HG02759 (cell line): ENCODE data around the gene RTEL1.
A peak's percentile ranks its signal among the peaks of the same experiment; 100 is the strongest.
"Not testable (repeated sequence)": the region's sequence is repeated elsewhere in the genome, so short reads cannot be mapped to it uniquely, and the experiment has no call there.

Experiments used
- ATAC-seq: cut with Tn5 transposase; IDR thresholded peaks from one replicate; pipeline ENCODE4 v1.9.1; 2021; ENCODE audit warnings: mild to moderate bottlenecking, moderate library complexity; ENCODE audit not compliant: unreplicated experiment

RTEL1 gene

DNA sequence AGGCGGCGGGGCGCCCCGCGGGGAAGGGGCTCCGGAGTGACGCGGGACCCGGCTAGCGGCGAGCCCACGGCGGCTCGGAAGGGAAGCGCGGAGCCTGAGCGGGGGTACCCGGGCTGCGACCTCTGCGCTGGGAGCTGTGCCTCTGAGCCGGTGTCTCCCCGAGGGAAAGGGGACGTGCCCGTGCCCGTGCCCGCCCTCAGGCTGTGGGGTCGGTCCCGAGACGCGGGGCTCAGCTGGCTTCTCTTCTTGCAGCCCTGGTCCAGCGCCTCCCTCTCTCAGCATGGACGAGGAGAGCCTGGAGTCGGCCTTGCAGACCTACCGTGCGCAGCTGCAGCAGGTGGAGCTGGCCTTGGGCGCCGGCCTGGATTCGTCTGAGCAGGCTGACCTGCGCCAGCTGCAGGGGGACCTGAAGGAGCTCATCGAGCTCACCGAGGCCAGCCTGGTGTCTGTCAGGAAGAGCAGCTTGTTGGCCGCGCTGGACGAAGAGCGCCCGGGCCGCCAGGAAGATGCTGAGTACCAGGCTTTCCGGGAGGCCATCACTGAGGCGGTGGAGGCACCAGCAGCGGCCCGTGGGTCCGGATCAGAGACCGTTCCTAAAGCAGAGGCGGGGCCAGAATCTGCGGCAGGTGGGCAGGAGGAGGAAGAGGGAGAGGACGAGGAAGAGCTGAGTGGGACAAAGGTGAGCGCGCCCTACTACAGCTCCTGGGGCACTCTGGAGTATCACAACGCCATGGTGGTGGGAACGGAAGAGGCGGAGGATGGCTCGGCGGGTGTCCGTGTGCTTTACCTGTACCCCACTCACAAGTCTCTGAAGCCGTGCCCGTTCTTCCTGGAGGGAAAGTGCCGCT, 50.4 kb downstream of the RTEL1 start:
- peak; percentile 7 for ATAC-seq

GRCh38 chr20:63709149-63709527, 51.0 kb downstream of the RTEL1 start:
- no peak for ATAC-seq

- ATAC-seq, result no peak
Measured at GRCh38 chr20:63711085-63711645, 53.1 kb downstream of the RTEL1 start.

DNA sequence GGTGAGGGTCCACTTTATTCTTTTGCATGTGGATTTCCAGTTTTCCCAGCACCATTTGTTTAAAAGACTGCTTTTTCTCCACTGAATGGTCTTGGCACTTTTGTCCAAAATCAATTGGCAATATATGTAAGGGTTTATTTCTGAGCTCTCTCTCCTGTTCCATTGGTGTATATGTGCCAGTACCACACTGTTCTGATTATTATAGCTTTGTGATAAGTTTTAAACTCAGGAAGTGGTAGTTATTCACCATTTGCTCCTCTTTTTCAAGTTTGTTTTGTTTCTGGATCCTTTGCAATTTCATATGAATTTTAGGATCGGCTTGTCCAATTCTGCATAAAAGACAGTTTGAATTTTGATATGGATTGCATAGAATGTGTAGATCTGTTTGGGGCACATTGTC, 54.1 kb downstream of the RTEL1 start:
- ATAC-seq, result no peak

DNA sequence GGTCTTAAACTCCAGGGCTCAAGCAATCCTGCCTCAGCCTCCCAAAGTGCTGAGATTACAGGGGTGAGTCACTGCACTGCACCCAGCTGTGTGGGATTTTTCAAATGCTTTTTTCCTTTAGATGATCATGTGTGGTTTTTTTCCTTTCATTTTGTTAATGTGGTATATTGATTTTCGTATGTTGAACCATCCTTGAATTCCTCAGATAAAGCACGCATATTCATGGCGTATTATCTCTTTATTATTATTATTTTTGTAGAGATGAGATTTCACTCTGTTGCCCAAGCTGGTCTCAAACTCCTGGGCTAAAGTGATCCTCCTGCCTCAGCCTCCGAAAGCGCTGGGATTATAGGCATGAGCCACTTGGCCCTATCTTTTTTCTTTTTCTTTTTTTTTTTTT, 56.7 kb downstream of the RTEL1 start:
- no peak for ATAC-seq

- no peak for ATAC-seq
Measured at GRCh38 chr20:63718996-63719395, 60.9 kb downstream of the RTEL1 start.

DNA sequence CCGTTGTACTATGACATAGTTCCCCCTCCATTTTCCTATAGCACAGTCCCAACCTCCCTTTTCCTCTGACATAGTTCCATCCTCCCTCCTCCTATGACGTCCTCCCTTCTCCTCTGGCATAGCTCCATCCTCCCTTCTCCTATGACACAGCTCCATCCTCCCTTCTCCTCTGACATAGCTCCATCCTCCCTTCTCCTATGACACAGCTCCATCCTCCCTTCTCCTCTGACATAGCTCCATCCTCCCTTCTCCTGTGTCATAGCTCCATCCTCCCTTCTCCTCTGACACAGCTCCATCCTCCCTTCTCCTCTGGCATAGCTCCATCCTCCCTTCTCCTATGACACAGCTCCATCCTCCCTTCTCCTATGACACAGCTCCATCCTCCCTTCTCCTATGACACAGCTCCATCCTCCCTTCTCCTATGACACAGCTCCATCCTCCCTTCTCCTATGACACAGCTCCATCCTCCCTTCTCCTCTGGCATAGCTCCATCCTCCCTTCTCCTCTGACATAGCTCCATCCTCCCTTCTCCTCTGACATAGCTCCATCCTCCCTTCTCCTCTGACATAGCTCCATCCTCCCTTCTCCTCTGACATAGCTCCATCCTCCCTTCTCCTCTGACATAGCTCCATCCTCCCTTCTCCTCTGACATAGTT, 65.0 kb downstream of the RTEL1 start:
- not testable (repeated sequence) for ATAC-seq

DNA sequence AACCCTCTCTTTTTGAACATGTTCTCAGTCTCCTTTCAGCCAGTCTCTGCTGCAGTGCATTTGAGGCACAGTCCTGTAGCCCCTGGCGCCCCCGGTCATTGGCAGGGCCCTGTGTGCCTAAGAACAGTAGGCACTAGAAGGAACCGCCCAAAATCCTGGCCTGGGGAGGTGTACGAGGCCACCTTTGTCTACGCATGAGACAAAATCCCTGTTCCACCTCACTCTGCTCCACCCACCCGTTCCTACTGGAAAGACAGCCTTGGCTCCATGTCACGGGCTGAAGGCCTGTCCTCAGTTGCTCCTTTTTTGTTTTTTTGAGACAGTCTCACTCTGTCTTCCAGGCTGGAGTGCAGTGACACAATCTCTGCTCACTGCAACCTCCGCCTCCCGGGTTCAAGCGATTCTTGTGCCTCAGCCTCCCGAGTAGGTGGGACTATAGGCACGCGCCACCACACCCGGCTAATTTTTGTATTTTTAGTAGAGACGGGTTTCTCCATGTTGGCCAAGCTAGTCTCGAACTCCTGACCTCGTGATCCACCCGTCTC, 72.1 kb downstream of the RTEL1 start:
- not testable (repeated sequence) for ATAC-seq

DNA sequence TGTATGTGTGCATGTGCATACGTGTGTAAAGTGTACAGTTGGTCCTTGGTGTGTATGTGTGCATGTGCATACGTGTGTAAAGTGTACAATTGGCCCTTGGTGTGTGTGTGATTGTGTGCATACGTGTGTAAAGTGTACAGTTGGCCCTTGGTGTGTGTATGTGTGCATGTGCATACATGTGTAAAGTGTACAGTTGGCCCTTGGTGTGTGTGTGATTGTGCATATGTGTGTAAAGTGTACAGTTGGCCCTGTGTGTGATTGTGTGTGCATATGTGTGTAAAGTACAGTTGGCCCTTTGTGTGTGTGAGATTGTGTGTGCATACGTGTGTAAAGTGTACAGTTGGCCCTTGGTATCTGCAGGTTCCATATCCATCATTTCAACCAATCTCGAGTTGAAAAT, 73.3 kb downstream of the RTEL1 start:
- no peak for ATAC-seq

GRCh38 chr20:63732118-63733095, 74.3 kb downstream of the RTEL1 start:
- ATAC-seq, result no peak

- ATAC-seq, result no peak
Measured at GRCh38 chr20:63733117-63733516, 75.0 kb downstream of the RTEL1 start.

GRCh38 chr20:63733579-63734081, 75.5 kb downstream of the RTEL1 start:
- ATAC-seq, result no peak

DNA sequence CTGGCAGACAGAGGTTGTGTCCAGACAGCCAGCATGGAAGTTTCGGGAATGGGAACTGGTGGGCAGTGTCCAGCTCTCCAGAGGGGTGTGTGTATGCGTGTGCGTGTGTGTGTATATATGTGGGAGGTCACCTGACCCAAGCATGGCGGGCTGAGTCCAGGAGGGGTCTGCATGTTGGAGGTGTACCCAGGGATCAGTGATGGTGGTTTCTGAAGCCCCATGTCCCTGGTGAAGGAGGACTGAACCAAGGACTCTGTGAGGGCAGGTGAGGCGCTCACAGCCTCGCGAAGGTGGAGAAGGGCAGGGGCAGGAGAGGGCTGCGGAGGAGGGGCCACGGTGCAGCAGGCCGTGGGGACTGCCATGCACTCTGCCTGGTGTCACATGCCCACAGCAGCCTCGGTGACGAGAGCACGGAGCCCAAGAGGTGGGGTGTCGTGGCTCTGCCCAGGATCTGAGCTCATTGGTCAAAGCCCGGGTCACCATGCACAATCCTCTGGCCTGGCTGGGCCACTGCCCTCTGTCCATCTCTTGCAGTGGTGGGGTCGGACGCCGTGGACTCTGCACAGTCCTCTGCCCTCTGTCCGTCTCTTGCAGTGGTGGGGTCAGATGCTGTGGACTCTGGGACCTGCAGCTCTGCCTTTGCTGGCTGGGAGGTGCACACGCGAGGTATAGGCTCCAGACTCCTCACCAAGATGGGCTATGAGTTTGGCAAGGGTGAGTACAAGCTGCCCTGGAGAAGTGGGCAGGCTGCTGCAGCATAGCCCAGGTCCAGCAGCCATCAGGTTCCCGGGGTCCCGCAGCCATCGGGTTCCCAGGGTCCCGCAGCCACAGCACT, 76.2 kb downstream of the RTEL1 start:
- ATAC-seq, result no peak

DNA sequence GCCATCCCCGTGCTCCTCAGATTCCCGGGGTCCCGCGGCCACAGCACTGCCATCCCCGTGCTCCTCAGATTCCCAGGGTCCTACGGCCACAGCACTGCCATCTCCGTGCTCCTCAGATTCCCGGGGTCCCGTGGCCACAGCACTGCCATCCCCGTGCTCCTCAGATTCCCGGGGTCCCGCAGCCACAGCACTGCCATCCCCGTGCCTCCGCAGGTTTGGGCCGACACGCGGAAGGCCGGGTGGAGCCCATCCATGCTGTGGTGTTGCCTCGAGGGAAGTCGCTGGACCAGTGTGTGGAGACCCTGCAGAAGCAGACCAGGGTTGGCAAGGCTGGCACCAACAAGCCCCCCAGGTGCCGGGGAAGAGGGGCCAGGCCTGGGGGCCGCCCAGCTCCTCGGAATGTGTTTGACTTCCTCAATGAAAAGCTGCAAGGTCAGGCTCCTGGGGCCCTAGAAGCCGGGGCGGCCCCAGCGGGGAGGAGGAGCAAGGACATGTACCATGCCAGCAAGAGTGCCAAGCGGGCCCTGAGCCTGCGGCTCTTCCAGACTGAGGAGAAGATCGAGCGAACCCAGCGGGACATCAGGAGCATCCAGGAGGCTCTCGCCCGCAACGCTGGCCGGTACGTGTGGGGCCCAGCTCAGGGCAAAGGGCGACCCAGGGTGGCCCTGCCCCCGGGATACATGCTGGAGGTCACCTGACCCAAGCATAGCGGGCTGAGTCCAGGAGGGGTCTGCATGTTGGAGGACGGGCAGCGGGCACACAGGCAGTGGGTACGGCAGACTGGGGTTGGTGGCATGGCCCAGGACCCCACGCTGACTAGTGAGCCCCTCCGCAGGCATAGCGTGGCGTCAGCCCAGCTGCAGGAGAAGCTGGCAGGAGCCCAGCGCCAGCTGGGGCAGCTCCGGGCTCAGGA, 77.1 kb downstream of the RTEL1 start:
- ATAC-seq, result no peak

- ATAC-seq, result peak; percentile 20
Measured at GRCh38 chr20:63735859-63736718, 78.0 kb downstream of the RTEL1 start, which contains the start of gene LIME1. Gene LIME1 (plus strand): TSS chr20:63736664. CDS start chr20:63737550, 886 bp downstream.

DNA sequence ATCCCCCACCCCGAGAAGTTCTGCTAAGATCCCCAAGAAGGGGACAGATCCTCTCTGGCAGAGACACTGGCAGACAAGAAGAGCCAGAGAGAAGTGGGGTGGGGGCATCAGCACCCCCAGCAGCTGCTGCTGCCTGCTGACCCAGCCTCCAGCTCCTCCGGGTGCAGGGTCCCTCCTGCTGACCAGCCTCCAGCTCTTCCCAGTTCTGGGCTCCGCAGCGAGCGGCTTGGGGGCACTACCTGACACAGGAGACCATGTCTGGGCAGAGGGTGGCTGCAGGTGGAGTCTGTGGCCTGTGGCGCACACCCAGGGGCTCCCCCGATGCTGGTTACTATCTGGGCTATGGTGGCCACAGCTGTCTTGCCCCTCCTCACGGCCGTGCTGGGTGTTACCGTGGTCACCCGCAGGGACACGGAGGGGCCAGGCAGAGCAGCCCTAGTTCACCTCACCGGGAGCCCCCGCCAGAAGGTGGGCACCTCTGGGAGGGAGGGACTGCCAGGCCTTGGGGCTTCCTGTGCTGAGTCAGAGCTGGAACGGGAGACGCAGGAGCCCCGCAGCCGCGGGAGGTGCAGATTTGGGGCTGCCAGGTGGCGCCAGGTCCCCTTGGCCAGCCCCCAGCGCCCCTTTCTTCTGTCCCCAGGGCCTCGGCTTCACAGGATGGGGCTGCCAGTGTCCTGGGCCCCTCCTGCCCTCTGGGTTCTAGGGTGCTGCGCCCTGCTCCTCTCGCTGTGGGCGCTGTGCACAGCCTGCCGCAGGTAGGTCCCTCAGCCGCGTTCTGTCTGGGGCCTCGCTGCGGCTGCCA, 79.0 kb downstream of the RTEL1 start:
- no peak for ATAC-seq

- ATAC-seq, result no peak
Measured at GRCh38 chr20:63737695-63737944, 79.5 kb downstream of the RTEL1 start.
